NT2/D1 (cell line): ENCODE data around the gene IDI2.

Experiments
- YY1 ChIP-seq: IDR thresholded peaks from 2 replicates; pipeline ENCODE4 v1.6.1; 2011; ENCODE audit not compliant: insufficient read length, insufficient read depth
- ZNF274 ChIP-seq: IDR thresholded peaks from 2 replicates; pipeline ENCODE4 v1.6.1; 2011; ENCODE audit warnings: mild to moderate bottlenecking, low read depth, low read length

DNA sequence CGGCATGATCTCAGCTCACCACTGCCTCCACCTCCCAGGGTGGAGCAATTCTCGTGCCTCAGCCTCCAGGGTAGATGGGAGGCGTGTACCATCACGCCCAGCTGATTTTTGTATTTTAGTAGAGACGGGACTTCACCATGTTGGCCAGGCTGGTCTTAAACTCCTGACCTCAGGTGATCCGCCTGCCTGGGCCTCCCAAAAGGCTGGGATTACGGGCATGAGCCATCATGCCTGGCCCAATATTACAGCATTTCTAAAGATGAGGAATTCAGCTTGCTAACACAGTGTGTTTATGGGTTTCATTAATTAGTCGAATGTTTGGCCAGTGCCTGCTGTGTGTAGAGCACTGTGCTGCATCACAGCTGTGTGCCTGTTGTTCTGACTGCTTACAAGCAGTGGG lies 34.2 kb upstream of the IDI2 start:
- TF ChIP-seq ZNF274 (no peak), YY1 (no peak)
